ENCODE data around the gene USH2A.
A peak's percentile ranks its signal among the peaks of the same experiment; 100 is the strongest.

USH2A gene

GRCh38 chr1:215601276-215601675, 822.0 kb downstream of the USH2A start:
- TF ChIP-seq CTCF (conservative IDR thresholded peaks at IDR 0.05; ENCODE audit: low read length): no peak

GRCh38 chr1:215600867-215601266, 822.4 kb downstream of the USH2A start:
- no peak for TF ChIP-seq CTCF (conservative IDR thresholded peaks at IDR 0.05; ENCODE audit: low read length)
- no peak for DNase-seq (ENCODE audit: low read depth)
- no peak overlapping the region for H3K4me3 ChIP-seq (ENCODE audit: low read length)

More at GRCh38 chr1:215601276-215601675, 822.0 kb downstream of the USH2A start:
- no peak overlapping the region for H3K4me3 ChIP-seq (ENCODE audit: low read length)
- no peak for DNase-seq (ENCODE audit: low read depth)

- no peak for TF ChIP-seq CTCF (conservative IDR thresholded peaks at IDR 0.05; ENCODE audit: low read length)
- H3K4me3 ChIP-seq (ENCODE audit: low read length): no peak overlapping the region
- DNase-seq (ENCODE audit: low read depth): no peak
Measured at GRCh38 chr1:215600258-215600792, 822.9 kb downstream of the USH2A start.

- TF ChIP-seq CTCF (conservative IDR thresholded peaks at IDR 0.05; ENCODE audit: low read length): no peak
- peak; percentile 35 for DNase-seq (ENCODE audit: low read depth)
- no peak overlapping the region for H3K4me3 ChIP-seq (ENCODE audit: low read length)
Measured at GRCh38 chr1:215599418-215600074, 823.7 kb downstream of the USH2A start.

GRCh38 chr1:215597961-215598360, 825.3 kb downstream of the USH2A start:
- DNase-seq (ENCODE audit: low read depth): no peak
- no peak for TF ChIP-seq CTCF (conservative IDR thresholded peaks at IDR 0.05; ENCODE audit: low read length)

GRCh38 chr1:215595231-215595630, 828.0 kb downstream of the USH2A start:
- no peak overlapping the region for H3K4me3 ChIP-seq (ENCODE audit: low read length)
- peak; percentile 39 for DNase-seq (ENCODE audit: low read depth)
- TF ChIP-seq CTCF (conservative IDR thresholded peaks at IDR 0.05; ENCODE audit: low read length): no peak

More at GRCh38 chr1:215597961-215598360, 825.3 kb downstream of the USH2A start:
- H3K4me3 ChIP-seq (ENCODE audit: low read length): no peak overlapping the region

- no peak for TF ChIP-seq CTCF (conservative IDR thresholded peaks at IDR 0.05; ENCODE audit: low read length)
- H3K4me3 ChIP-seq (ENCODE audit: low read length): no peak overlapping the region
- DNase-seq (ENCODE audit: low read depth): peak; percentile 7
Measured at GRCh38 chr1:215594640-215595039, 828.6 kb downstream of the USH2A start.
